ENCODE data around the gene SEMA3C. TPM values are rescaled to one million over a fixed set of nuclear protein-coding genes. Genes with fewer than 3 reads are reported as not detected.

Gene SEMA3C
- total and polyA plus RNA-seq, 2 donors (not counting 1 experiment from before 2014, with no cell fraction given): 310 to 322 TPM

DNA sequence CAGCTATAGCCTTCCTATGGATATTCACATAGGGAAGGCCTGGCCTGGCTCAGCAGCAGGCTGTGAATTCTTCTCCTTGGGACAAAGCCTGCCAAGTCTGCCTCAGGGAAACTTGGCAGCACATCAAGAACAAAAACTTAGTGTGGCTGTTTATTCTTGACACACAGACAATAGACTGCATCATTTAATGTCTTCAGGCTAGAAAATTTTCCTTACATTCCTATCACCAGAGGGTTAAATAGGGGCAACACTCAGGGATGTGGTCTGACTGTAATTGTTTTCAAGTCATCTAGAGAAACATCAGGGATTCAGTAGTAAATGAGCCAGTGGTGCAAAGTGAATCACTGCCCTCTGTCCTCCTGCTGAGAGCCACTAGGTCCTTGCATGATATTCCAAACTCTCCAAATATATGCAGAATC is 137.3 kb downstream of the SEMA3C start:
- no peak overlapping the region for H3K4me2 ChIP-seq (ENCODE audit: extremely low read depth, insufficient read depth, low read length)
- TF ChIP-seq, protein P1, sequence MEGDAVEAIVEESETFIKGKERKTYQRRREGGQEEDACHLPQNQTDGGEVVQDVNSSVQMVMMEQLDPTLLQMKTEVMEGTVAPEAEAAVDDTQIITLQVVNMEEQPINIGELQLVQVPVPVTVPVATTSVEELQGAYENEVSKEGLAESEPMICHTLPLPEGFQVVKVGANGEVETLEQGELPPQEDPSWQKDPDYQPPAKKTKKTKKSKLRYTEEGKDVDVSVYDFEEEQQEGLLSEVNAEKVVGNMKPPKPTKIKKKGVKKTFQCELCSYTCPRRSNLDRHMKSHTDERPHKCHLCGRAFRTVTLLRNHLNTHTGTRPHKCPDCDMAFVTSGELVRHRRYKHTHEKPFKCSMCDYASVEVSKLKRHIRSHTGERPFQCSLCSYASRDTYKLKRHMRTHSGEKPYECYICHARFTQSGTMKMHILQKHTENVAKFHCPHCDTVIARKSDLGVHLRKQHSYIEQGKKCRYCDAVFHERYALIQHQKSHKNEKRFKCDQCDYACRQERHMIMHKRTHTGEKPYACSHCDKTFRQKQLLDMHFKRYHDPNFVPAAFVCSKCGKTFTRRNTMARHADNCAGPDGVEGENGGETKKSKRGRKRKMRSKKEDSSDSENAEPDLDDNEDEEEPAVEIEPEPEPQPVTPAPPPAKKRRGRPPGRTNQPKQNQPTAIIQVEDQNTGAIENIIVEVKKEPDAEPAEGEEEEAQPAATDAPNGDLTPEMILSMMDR (conservative IDR thresholded peaks at IDR 0.05 in 1 of 2, IDR thresholded peaks at IDR 0.05 in 1 of 2; ENCODE audit: low read depth in 1 of 2, low read length in 2 of 2): no peak
- TF ChIP-seq EZH2 (IDR thresholded peaks at IDR 0.05; ENCODE audit: low read length, missing control alignments): no peak
- no peak overlapping the region for H3K4me3 ChIP-seq (replicated peaks in 1 of 4; ENCODE audit: control extremely low read depth in 1 of 4, insufficient read depth in 1 of 4, low read depth in 3 of 4, low read length in 4 of 4)
- no peaks in the 10 kb centered on the region for H4K20me1 ChIP-seq (ENCODE audit: control insufficient read depth, extremely low read depth, insufficient read depth, low read length)
- DNase-seq (ENCODE audit: low read depth in 2 of 2): peak; percentile 87 to 94
- no peaks in the 10 kb centered on the region for H3K27me3 ChIP-seq (ENCODE audit: control insufficient read depth, insufficient read depth, low read length)
- H3K4me1 ChIP-seq (ENCODE audit: control insufficient read depth, extremely low read depth, insufficient read depth, low read length): peaks cover 12% of the 10 kb centered on the region
- H2AFZ ChIP-seq (ENCODE audit: low read length): no peak overlapping the region
- no peaks in the 10 kb centered on the region for H3K9me3 ChIP-seq (ENCODE audit: control insufficient read depth, insufficient read depth, low read depth, low read length)
- H3K36me3 ChIP-seq (ENCODE audit: control insufficient read depth, insufficient read depth, low read length): peaks cover 3% of the 10 kb centered on the region
- H3K79me2 ChIP-seq (ENCODE audit: control insufficient read depth, insufficient read depth, low read length): no peaks in the 10 kb centered on the region
- H3K9ac ChIP-seq (ENCODE audit: insufficient read depth, low read length): no peak overlapping the region
- H3K27ac ChIP-seq (ENCODE audit: insufficient read depth, low read length): no peak overlapping the region

DNA sequence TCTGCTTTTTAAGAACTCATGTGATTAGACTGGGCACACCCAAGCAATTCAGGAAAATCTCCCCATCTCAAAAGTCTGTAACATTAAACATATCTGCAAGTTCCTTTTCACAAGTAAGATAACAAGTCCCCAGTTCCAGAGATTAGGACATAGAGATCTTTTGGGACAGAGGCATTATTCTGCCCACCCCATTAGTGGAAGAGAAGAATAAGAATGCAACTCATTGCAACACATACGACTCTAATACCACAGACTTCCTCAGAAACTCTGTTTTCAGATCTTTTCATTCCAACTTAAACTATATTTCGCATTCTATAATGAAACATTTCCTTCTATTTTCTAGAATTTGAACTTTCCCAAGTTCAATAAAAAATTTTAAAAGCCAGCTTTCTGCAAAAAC is 137.7 kb downstream of the SEMA3C start:
- no peak for TF ChIP-seq EZH2 (IDR thresholded peaks at IDR 0.05; ENCODE audit: low read length, missing control alignments)
- TF ChIP-seq, protein P1 (conservative IDR thresholded peaks at IDR 0.05 in 1 of 2, IDR thresholded peaks at IDR 0.05 in 1 of 2; ENCODE audit: low read depth in 1 of 2, low read length in 2 of 2): no peak
- Histone ChIP-seq H3K27me3 (ENCODE audit: control insufficient read depth, insufficient read depth, low read length) (no peaks in the 10 kb centered on the region), H3K79me2 (ENCODE audit: control insufficient read depth, insufficient read depth, low read length) (no peaks in the 10 kb centered on the region), H3K9me3 (ENCODE audit: control insufficient read depth, insufficient read depth, low read depth, low read length) (no peaks in the 10 kb centered on the region), H3K9ac (ENCODE audit: insufficient read depth, low read length) (no peak overlapping the region), H3K4me2 (ENCODE audit: extremely low read depth, insufficient read depth, low read length) (no peak overlapping the region), H3K4me1 (ENCODE audit: control insufficient read depth, extremely low read depth, insufficient read depth, low read length) (peaks cover 12% of the 10 kb centered on the region), H3K27ac (ENCODE audit: insufficient read depth, low read length) (no peak overlapping the region), H3K36me3 (ENCODE audit: control insufficient read depth, insufficient read depth, low read length) (peaks cover 3% of the 10 kb centered on the region), H3K4me3 (replicated peaks in 1 of 4; ENCODE audit: control extremely low read depth in 1 of 4, insufficient read depth in 1 of 4, low read depth in 3 of 4, low read length in 4 of 4) (no peak overlapping the region), H2AFZ (ENCODE audit: low read length) (no peak overlapping the region), H4K20me1 (ENCODE audit: control insufficient read depth, extremely low read depth, insufficient read depth, low read length) (no peaks in the 10 kb centered on the region)
- no peak for DNase-seq (ENCODE audit: low read depth in 2 of 2)

DNA sequence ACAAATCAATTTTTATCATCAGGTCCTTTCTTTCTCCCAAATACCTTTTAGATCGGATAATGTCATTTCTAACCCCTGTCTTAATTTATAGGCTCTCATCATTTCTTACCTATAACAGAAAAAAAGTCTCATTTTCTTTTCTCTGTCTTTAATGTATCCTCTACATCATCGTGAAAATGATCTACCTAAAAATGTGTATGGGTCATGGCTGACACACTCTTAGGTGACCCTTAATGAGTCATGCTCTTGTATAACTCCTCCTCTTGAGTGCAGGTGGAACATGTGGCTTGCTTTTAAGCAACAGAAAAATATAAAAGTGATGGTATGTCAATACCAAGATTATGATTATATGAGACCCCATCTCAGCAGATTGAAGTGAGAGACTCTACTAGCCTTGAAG is 139.4 kb downstream of the SEMA3C start:
- Histone ChIP-seq H2AFZ (ENCODE audit: low read length) (no peak overlapping the region), H3K36me3 (ENCODE audit: control insufficient read depth, insufficient read depth, low read length) (peaks cover 3% of the 10 kb centered on the region), H3K79me2 (ENCODE audit: control insufficient read depth, insufficient read depth, low read length) (no peaks in the 10 kb centered on the region), H4K20me1 (ENCODE audit: control insufficient read depth, extremely low read depth, insufficient read depth, low read length) (no peaks in the 10 kb centered on the region), H3K4me3 (replicated peaks in 1 of 4; ENCODE audit: control extremely low read depth in 1 of 4, insufficient read depth in 1 of 4, low read depth in 3 of 4, low read length in 4 of 4) (no peak overlapping the region), H3K4me2 (ENCODE audit: extremely low read depth, insufficient read depth, low read length) (no peak overlapping the region), H3K4me1 (ENCODE audit: control insufficient read depth, extremely low read depth, insufficient read depth, low read length) (peaks cover 9% of the 10 kb centered on the region), H3K9ac (ENCODE audit: insufficient read depth, low read length) (no peak overlapping the region), H3K9me3 (ENCODE audit: control insufficient read depth, insufficient read depth, low read depth, low read length) (no peaks in the 10 kb centered on the region), H3K27me3 (ENCODE audit: control insufficient read depth, insufficient read depth, low read length) (no peaks in the 10 kb centered on the region), H3K27ac (ENCODE audit: insufficient read depth, low read length) (no peak overlapping the region)
- DNase-seq (ENCODE audit: low read depth in 2 of 2): peak in 1 of 2 donors; percentile 36
- TF ChIP-seq, protein P1 (conservative IDR thresholded peaks at IDR 0.05 in 1 of 2, IDR thresholded peaks at IDR 0.05 in 1 of 2; ENCODE audit: low read depth in 1 of 2, low read length in 2 of 2): no peak
- no peak for TF ChIP-seq EZH2 (IDR thresholded peaks at IDR 0.05; ENCODE audit: low read length, missing control alignments)
